ENCODE data around the gene MPPED2. TPM values are rescaled to one million over a fixed set of nuclear protein-coding genes. Genes with fewer than 3 reads are reported as not detected.

Gene MPPED2
- total and polyA plus RNA-seq, 10 of the 15 experiments (the other 5 are each of a cell fraction or from before 2014, with no cell fraction given) = not detected

GRCh38 chr11:30585892-30586250 is 282 bp downstream of the MPPED2 start:
- peak; percentile 31 for ATAC-seq
- intact Hi-C loops (cut with micrococcal nuclease; ENCODE audit: unreplicated experiment) (no loop called here), in situ Hi-C loops (cut with MboI) (no loop called here)
- Histone ChIP-seq H3K4me3 (no peak overlapping the region), H3K36me3 (ENCODE audit: control insufficient read depth in 2 of 2, insufficient read depth in 2 of 2, low read length in 1 of 2) (no peaks in the 10 kb centered on the region), H4K20me1 (ENCODE audit: control insufficient read depth, insufficient read depth) (no peaks in the 10 kb centered on the region), H3K27me3 (replicated peaks in 1 of 2; ENCODE audit: control insufficient read depth in 2 of 2, insufficient read depth in 2 of 2, low read length in 1 of 2) (peaks cover 4 to 13% of the 10 kb centered on the region in 2 experiments), H3K27ac (ENCODE audit: control insufficient read depth, insufficient read depth) (no peak overlapping the region), H2AFZ (ENCODE audit: control insufficient read depth, low read depth, low read length) (0 out of 2 replicates have a peak overlapping the region, but pooled peaks have one; percentile 29), H3K9ac (ENCODE audit: control insufficient read depth, insufficient read depth, low read length) (no peak overlapping the region), H3K4me2 (ENCODE audit: control insufficient read depth, insufficient read depth) (peak overlapping the region; percentile 31), H3K4me1 (ENCODE audit: control insufficient read depth, insufficient read depth, low read length) (no peaks in the 10 kb centered on the region), H3K9me3 (replicated peaks; ENCODE audit: control insufficient read depth, insufficient read depth, low read length) (no peaks in the 10 kb centered on the region), H3K79me2 (ENCODE audit: control insufficient read depth, insufficient read depth, low read length) (no peaks in the 10 kb centered on the region)
- RAD21 ChIA-PET (ENCODE audit: unreplicated experiment) = no interaction called here
- POLR2A ChIA-PET = no interaction called here
- no peak for DNase-seq (ENCODE audit: low read depth, low spot score)
- CTCF ChIA-PET = no interaction called here
- no peak for FAIRE-seq
- SMC1A ChIA-PET (ENCODE audit: uncharacterized antibody, unreplicated experiment) = no interaction called here
- no TSS peak for BruUV-seq (replicated peaks)
- WGBS (ENCODE audit: insufficient coverage, insufficient replicate concordance, low lambda C conversion rate, missing lambda C conversion rate) = 12% methylated on average over 21 of the region's 42 CpGs
- TF ChIP-seq CEBPZ (IDR thresholded peaks at IDR 0.05; ENCODE audit: low read depth, low read length) (no peak), NR2C2 (IDR thresholded peaks at IDR 0.05; ENCODE audit: borderline replicate concordance, control insufficient read depth, insufficient read length, low read depth) (no peak), SIN3A (IDR thresholded peaks at IDR 0.05; ENCODE audit: low read depth, low read length) (no peak), BCLAF1 (IDR thresholded peaks at IDR 0.05) (no peak), ZNF622 (IDR thresholded peaks at IDR 0.05) (no peak), FOXK2 (IDR thresholded peaks at IDR 0.05) (no peak), RFX5 (IDR thresholded peaks at IDR 0.05; ENCODE audit: low read depth, low read length) (no peak), SRF (IDR thresholded peaks at IDR 0.05; ENCODE audit: low read depth in 2 of 2, low read length in 2 of 2) (no peak), RAD51 (IDR thresholded peaks at IDR 0.05) (no peak), YY1 (IDR thresholded peaks at IDR 0.05; ENCODE audit: low read depth, low read length) (no peak)
- TF ChIP-seq, protein P1, sequence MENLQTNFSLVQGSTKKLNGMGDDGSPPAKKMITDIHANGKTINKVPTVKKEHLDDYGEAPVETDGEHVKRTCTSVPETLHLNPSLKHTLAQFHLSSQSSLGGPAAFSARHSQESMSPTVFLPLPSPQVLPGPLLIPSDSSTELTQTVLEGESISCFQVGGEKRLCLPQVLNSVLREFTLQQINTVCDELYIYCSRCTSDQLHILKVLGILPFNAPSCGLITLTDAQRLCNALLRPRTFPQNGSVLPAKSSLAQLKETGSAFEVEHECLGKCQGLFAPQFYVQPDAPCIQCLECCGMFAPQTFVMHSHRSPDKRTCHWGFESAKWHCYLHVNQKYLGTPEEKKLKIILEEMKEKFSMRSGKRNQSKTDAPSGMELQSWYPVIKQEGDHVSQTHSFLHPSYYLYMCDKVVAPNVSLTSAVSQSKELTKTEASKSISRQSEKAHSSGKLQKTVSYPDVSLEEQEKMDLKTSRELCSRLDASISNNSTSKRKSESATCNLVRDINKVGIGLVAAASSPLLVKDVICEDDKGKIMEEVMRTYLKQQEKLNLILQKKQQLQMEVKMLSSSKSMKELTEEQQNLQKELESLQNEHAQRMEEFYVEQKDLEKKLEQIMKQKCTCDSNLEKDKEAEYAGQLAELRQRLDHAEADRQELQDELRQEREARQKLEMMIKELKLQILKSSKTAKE (IDR thresholded peaks at IDR 0.05; ENCODE audit: low read depth, poor library complexity, severe bottlenecking) = no peak
- TF ChIP-seq, protein P2, sequence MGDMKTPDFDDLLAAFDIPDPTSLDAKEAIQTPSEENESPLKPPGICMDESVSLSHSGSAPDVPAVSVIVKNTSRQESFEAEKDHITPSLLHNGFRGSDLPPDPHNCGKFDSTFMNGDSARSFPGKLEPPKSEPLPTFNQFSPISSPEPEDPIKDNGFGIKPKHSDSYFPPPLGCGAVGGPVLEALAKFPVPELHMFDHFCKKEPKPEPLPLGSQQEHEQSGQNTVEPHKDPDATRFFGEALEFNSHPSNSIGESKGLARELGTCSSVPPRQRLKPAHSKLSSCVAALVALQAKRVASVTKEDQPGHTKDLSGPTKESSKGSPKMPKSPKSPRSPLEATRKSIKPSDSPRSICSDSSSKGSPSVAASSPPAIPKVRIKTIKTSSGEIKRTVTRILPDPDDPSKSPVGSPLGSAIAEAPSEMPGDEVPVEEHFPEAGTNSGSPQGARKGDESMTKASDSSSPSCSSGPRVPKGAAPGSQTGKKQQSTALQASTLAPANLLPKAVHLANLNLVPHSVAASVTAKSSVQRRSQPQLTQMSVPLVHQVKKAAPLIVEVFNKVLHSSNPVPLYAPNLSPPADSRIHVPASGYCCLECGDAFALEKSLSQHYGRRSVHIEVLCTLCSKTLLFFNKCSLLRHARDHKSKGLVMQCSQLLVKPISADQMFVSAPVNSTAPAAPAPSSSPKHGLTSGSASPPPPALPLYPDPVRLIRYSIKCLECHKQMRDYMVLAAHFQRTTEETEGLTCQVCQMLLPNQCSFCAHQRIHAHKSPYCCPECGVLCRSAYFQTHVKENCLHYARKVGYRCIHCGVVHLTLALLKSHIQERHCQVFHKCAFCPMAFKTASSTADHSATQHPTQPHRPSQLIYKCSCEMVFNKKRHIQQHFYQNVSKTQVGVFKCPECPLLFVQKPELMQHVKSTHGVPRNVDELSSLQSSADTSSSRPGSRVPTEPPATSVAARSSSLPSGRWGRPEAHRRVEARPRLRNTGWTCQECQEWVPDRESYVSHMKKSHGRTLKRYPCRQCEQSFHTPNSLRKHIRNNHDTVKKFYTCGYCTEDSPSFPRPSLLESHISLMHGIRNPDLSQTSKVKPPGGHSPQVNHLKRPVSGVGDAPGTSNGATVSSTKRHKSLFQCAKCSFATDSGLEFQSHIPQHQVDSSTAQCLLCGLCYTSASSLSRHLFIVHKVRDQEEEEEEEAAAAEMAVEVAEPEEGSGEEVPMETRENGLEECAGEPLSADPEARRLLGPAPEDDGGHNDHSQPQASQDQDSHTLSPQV (IDR thresholded peaks at IDR 0.05) = no peak

Data from GM12878 (cell line).